ENCODE data around the gene PYGO2. TPM values are rescaled to one million over a fixed set of nuclear protein-coding genes. Genes with fewer than 3 reads are reported as not detected.

Gene PYGO2
- total and polyA plus RNA-seq, 2 of the 8 experiments (the other 6 are each of a cell fraction or from before 2014, with no cell fraction given) = 31.0 to 31.6 TPM

DNA sequence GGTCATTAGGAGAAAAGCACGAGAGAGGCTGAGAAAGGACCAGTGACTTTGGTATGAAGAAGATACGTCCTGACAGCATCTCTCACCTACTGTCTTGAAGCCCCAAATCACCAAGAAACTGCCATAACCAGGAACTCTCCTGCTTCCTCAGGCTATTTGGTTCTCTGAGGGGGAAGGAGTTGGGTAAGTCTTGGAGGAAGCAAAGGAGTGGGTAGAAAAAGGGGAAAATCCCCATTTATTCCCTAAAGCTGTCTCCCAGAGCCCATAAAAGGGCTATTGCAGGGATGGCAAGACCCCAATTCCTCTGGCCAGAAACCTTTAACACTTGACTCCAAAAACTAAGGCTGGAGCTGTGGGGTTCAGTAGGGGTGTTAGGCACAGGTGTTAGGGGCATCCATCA, 3.5 kb downstream of the PYGO2 start:
- H3K36me3 ChIP-seq (ENCODE audit: control insufficient read depth in 2 of 4, insufficient read depth in 4 of 4, low read length in 3 of 4) = peaks cover 3 to 6% (median 5%) of the 10 kb centered on the region in 4 experiments; a peak in 5 of 8 replicates
- no peaks in the 10 kb centered on the region for H3K9me3 ChIP-seq (ENCODE audit: insufficient read depth in 2 of 2, low read depth in 1 of 2, low read length in 1 of 2)
- no peak overlapping the region for H2AFZ ChIP-seq (ENCODE audit: low read length)
- H2BK120ac ChIP-seq (replicated peaks; ENCODE audit: low read depth, low read length) = no peak overlapping the region
- no peak overlapping the region for H3K4ac ChIP-seq (replicated peaks; ENCODE audit: insufficient read length, low read depth, low read length)
- POLR2A ChIA-PET (ENCODE audit: partially characterized antibody) = interaction anchor here (1.4 to 18.6 kb wide), 2 partner anchors 13 to 26 kb away, joined by 5 to 662 read pairs; partner anchors contain the start of genes CKS1B, FLAD1, LENEP and SHC1
- no peak for FAIRE-seq
- H3K4me2 ChIP-seq (ENCODE audit: insufficient read depth in 1 of 2, low read depth in 2 of 2, low read length in 2 of 2) = no peak overlapping the region
- 88% methylated on average over 2 of the region's 2 CpGs; no CpG with 5 or more reads in 1 of the 2 experiments for WGBS, 2 experiments (ENCODE audit: extremely low coverage in 1 of 2, insufficient coverage in 1 of 2, insufficient read length in 1 of 2, insufficient replicate concordance in 2 of 2, low coverage in 1 of 2, low lambda C conversion rate in 2 of 2, missing lambda C conversion rate in 1 of 2)
- peaks cover 0 to 17% of the 10 kb centered on the region in 2 experiments for H3K79me2 ChIP-seq (ENCODE audit: control insufficient read depth in 1 of 2, insufficient read depth in 2 of 2, low read length in 2 of 2)
- H2AK5ac ChIP-seq (ENCODE audit: low read depth, low read length) = no peak overlapping the region
- peaks cover 4 to 31% (median 9%) of the 10 kb centered on the region in 4 experiments for H3K4me1 ChIP-seq (replicated peaks in 1 of 4; ENCODE audit: control insufficient read depth in 3 of 4, insufficient read depth in 4 of 4, low read length in 3 of 4)
- H2BK20ac ChIP-seq (ENCODE audit: low read length) = no peak overlapping the region
- peaks cover 5% of the 10 kb centered on the region for H3K23me2 ChIP-seq (ENCODE audit: low read depth, low read length)
- H4K8ac ChIP-seq (ENCODE audit: extremely low read depth, insufficient read depth, low read length) = no peak overlapping the region
- CTCF ChIA-PET (ENCODE audit: partially characterized antibody) = interaction anchor here (1.7 to 9.8 kb wide), 3 partner anchors 12 to 127 kb away, joined by 4 to 132 read pairs (median 18); partner anchors contain the start of genes LENEP and SHC1
- no peak overlapping the region for H4K5ac ChIP-seq (ENCODE audit: insufficient read length, low read depth, low read length)
- no peak overlapping the region for H2BK15ac ChIP-seq (ENCODE audit: low read length)
- no peak overlapping the region for H3K4me3 ChIP-seq (ENCODE audit: extremely low read depth in 1 of 4, insufficient read depth in 2 of 4, low read depth in 3 of 4, low read length in 4 of 4)
- H3K27ac ChIP-seq (ENCODE audit: low read depth, low read length) = no peak overlapping the region
- peaks cover 10% of the 10 kb centered on the region for H3K79me1 ChIP-seq (ENCODE audit: low read depth, low read length)
- TF ChIP-seq SIRT6 (IDR thresholded peaks at IDR 0.05; ENCODE audit: low read length) (no peak), TCF12 (IDR thresholded peaks at IDR 0.05; ENCODE audit: low read depth, low read length) (no peak), KDM1A (IDR thresholded peaks at IDR 0.05; ENCODE audit: borderline replicate concordance, low read length) (no peak), TBP (IDR thresholded peaks at IDR 0.05; ENCODE audit: low read depth, low read length) (no peak), TEAD4 (IDR thresholded peaks at IDR 0.05; ENCODE audit: low read depth, low read length) (no peak), SAP30 (IDR thresholded peaks at IDR 0.05; ENCODE audit: insufficient read depth, insufficient replicate concordance, low read length) (no peak), SUZ12 (IDR thresholded peaks at IDR 0.05; ENCODE audit: low read length) (no peak), RFX5 (IDR thresholded peaks at IDR 0.05; ENCODE audit: borderline replicate concordance, low read depth, low read length) (no peak), ZNF274 (IDR thresholded peaks at IDR 0.05; ENCODE audit: borderline replicate concordance, extremely low read depth, low read length) (no peak), ASH2L (IDR thresholded peaks at IDR 0.05; ENCODE audit: low read length) (no peak), RXRA (IDR thresholded peaks at IDR 0.05; ENCODE audit: insufficient read depth, low read depth, low read length) (no peak), TAF1 (IDR thresholded peaks at IDR 0.05; ENCODE audit: low read depth, low read length) (no peak), CEBPB (IDR thresholded peaks at IDR 0.05; ENCODE audit: low read depth, low read length) (no peak), SIX5 (IDR thresholded peaks at IDR 0.05; ENCODE audit: low read depth, low read length) (no peak)
- TF ChIP-seq, protein P1, sequence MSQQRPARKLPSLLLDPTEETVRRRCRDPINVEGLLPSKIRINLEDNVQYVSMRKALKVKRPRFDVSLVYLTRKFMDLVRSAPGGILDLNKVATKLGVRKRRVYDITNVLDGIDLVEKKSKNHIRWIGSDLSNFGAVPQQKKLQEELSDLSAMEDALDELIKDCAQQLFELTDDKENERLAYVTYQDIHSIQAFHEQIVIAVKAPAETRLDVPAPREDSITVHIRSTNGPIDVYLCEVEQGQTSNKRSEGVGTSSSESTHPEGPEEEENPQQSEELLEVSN (IDR thresholded peaks at IDR 0.05) = no peak
- no peak overlapping the region for H3K23ac ChIP-seq (ENCODE audit: insufficient read length)
- no peaks in the 10 kb centered on the region; a peak in 1 of 7 replicates for H3K27me3 ChIP-seq (replicated peaks in 1 of 4; ENCODE audit: control insufficient read depth in 3 of 4, extremely low read depth in 1 of 4, insufficient read depth in 3 of 4, low read length in 3 of 4)
- no peak for DNase-seq (ENCODE audit: low read depth in 1 of 2, low spot score in 2 of 2)
- no peak overlapping the region for H3K14ac ChIP-seq (ENCODE audit: insufficient read length)
- H3K9ac ChIP-seq (replicated peaks in 1 of 4; ENCODE audit: extremely low read depth in 1 of 4, low read depth in 3 of 4, low read length in 3 of 4) = no peak overlapping the region
- no peak overlapping the region for H3K56ac ChIP-seq (replicated peaks; ENCODE audit: insufficient read length, low read depth, low read length)
- H4K20me1 ChIP-seq (replicated peaks in 1 of 2; ENCODE audit: control insufficient read depth in 1 of 2, insufficient read depth in 2 of 2, low read length in 2 of 2) = peaks cover 1 to 10% of the 10 kb centered on the region in 2 experiments
- no peak overlapping the region for H4K91ac ChIP-seq (replicated peaks; ENCODE audit: insufficient read length, low read length)
- H3K18ac ChIP-seq (ENCODE audit: extremely low read depth, low read length) = no peak overlapping the region
- H2BK12ac ChIP-seq (ENCODE audit: low read depth, low read length) = no peak overlapping the region
- no peak overlapping the region for H2BK5ac ChIP-seq (ENCODE audit: low read depth, low read length)

Measured in H1 (cell line).